Parathyroid adenoma (tissue), 2 donors: ENCODE data around the gene CBLN2.

Source experiments
- H2AFZ ChIP-seq: fragments of 300-600 bp; sonication (generic); one replicate; pipeline ENCODE4 v1.7.0; 2017; ENCODE audit warnings: antibody characterized with exemption, mild to moderate bottlenecking
- H3K27ac ChIP-seq: fragments of 300-600 bp; sonication (generic); one replicate; pipeline ENCODE4 v1.7.0; 2017
- H3K27me3 ChIP-seq: fragments of 300-600 bp; sonication (generic); one replicate; pipeline ENCODE4 v1.7.0; 2017; ENCODE audit warnings: low read length; ENCODE audit not compliant: control insufficient read depth, insufficient read depth
- H3K36me3 ChIP-seq: fragments of 300-600 bp; sonication (generic); one replicate; pipeline ENCODE4 v1.7.0; 2017; ENCODE audit warnings: low read length; ENCODE audit not compliant: control insufficient read depth, insufficient read depth
- H3K4me1 ChIP-seq: fragments of 300-600 bp; sonication (generic); one replicate; pipeline ENCODE4 v1.7.0; 2017; ENCODE audit warnings: control low read depth
- H3K4me2 ChIP-seq: fragments of 300-600 bp; sonication (generic); one replicate; pipeline ENCODE4 v1.7.0; 2017; ENCODE audit warnings: low read length
- H3K4me3 ChIP-seq: fragments of 300-600 bp; sonication (generic); one replicate; pipeline ENCODE4 v1.7.0; 2017; ENCODE audit warnings: low read depth, low read length
- H3K79me2 ChIP-seq: fragments of 300-600 bp; sonication (generic); one replicate; pipeline ENCODE4 v1.7.0; 2017; ENCODE audit warnings: control low read depth
- H3K9ac ChIP-seq: fragments of 300-600 bp; sonication (generic); one replicate; pipeline ENCODE4 v1.7.0; 2017; ENCODE audit warnings: mild to moderate bottlenecking
- H3K9me3 ChIP-seq: fragments of 300-600 bp; sonication (generic); one replicate; pipeline ENCODE4 v1.7.0; 2017; ENCODE audit warnings: low read length; ENCODE audit not compliant: control insufficient read depth
- CTCF ChIP-seq: fragments of 300-600 bp; sonication (generic); IDR thresholded peaks from one replicate; pipeline ENCODE4 v1.7.0; 2017; ENCODE audit warnings: antibody characterized with exemption, mild to moderate bottlenecking
- donor health status: primary hyperparathyroidism.

The CBLN2 gene

GRCh38 chr18:72502671-72503431 lies 41.3 kb downstream of the CBLN2 start:
- Histone ChIP-seq H3K79me2 (no peaks in the 10 kb centered on the region), H2AFZ (no peak overlapping the region)

DNA sequence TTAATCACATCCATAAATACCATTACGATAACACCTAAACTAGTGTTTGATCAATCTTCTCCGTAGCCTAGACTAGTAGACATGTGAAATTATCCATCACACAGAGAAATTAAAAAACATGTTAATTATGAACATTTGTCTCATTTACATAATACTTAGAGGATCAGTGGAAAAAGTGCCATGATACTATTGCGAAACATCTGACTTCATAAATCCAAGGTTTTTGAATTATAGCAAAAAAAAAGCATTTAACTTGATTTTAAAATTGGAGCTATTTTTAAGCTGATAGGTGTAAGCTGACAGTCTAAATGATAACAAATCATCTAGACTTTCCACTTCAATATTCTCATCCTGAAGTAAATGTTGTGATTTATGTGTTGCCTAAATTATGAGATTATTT lies 51.6 kb downstream of the CBLN2 start:
- H3K27ac ChIP-seq, result no peak overlapping the region

More at GRCh38 chr18:72502671-72503431, 41.3 kb downstream of the CBLN2 start:
- no peaks in the 10 kb centered on the region for H3K36me3 ChIP-seq
- H3K9ac ChIP-seq, result no peak overlapping the region
- H3K4me2 ChIP-seq, result no peak overlapping the region
- H3K4me3 ChIP-seq, result no peak overlapping the region
- H3K9me3 ChIP-seq, result no peaks in the 10 kb centered on the region
- TF ChIP-seq CTCF, result no peak
- H3K27me3 ChIP-seq, result no peaks in the 10 kb centered on the region
- H3K4me1 ChIP-seq, result no peaks in the 10 kb centered on the region
- no peak overlapping the region for H3K27ac ChIP-seq

More for the DNA sequence above, 51.6 kb downstream of the CBLN2 start:
- Histone ChIP-seq H3K36me3 (no peaks in the 10 kb centered on the region), H3K9ac (no peak overlapping the region), H3K79me2 (no peaks in the 10 kb centered on the region), H3K4me2 (no peak overlapping the region), H3K27me3 (no peaks in the 10 kb centered on the region), H3K4me3 (no peak overlapping the region), H3K9me3 (no peaks in the 10 kb centered on the region), H3K4me1 (no peaks in the 10 kb centered on the region), H2AFZ (no peak overlapping the region)
- no peak for TF ChIP-seq CTCF
